Right atrium auricular region (tissue), 2 donors: ENCODE measurements around the gene GPLD1. TPM values are rescaled to one million over a fixed set of nuclear protein-coding genes. Genes with fewer than 3 reads are reported as not detected.
A peak's percentile ranks its signal among the peaks of the same experiment; 100 is the strongest.
"Not testable (repeated sequence)": the region's sequence is repeated elsewhere in the genome, so short reads cannot be mapped to it uniquely, and the experiment has no call there.

Experiments
- DNase-seq: peaks from one replicate; pipeline ENCODE4 v3.0.0-alpha.2; 2019; ENCODE audit warnings: low spot score
- H3K27ac ChIP-seq, 2 donors: fragments of 200-600 bp; sonication (generic); 1 replicate in 1 of 2; 2 replicates in 1 of 2; pipeline ENCODE4 v1.5.1; 2016 to 2019
- H3K27me3 ChIP-seq, 2 donors: fragments of 200-600 bp; sonication (generic); one replicate each; pipeline versions ENCODE4 v1.5.1 to v1.6.0; 2017 to 2019
- H3K36me3 ChIP-seq: fragments of 200-600 bp; sonication (generic); one replicate; pipeline ENCODE4 v1.5.1; 2016
- H3K4me1 ChIP-seq, 2 donors: fragments of 200-600 bp; sonication (generic); one replicate each; pipeline versions ENCODE4 v1.5.1 to v1.6.0; 2017 to 2019
- H3K4me3 ChIP-seq, 2 donors: fragments of 200-600 bp; sonication (generic); 1 replicate in 1 of 2; 2 replicates in 1 of 2; pipeline ENCODE4 v1.5.1; 2017 to 2019; ENCODE audit warnings: mild to moderate bottlenecking in 1 of 2, moderate library complexity in 1 of 2
- H3K9me3 ChIP-seq, 2 donors: fragments of 200-600 bp; sonication (generic); one replicate each; pipeline ENCODE4 v1.5.1; 2019
- CTCF ChIP-seq, 2 donors: fragments of 200-600 bp; sonication (generic); IDR thresholded peaks; one replicate each; pipeline ENCODE4 v1.5.1; 2019; ENCODE audit warnings: antibody characterized with exemption in 2 of 2
- total RNA-seq, 2 donors: library from RNA; depleted of rRNA; stranded (reverse); fragments of >200 nt; gene quantifications; one replicate each; pipeline ENCODE4 v1.1.0, GENCODE V29; 2016

Gene GPLD1
- total RNA-seq, 2 donors from 2014 or later: 0.33 to 0.71 TPM

- TF ChIP-seq CTCF (IDR thresholded peaks at IDR 0.05): peak; percentile 36 to 65
- DNase-seq: no peak
- no peaks in the 10 kb centered on the region for H3K4me1 ChIP-seq
- no peaks in the 10 kb centered on the region for H3K36me3 ChIP-seq
- no peak overlapping the region for H3K27ac ChIP-seq
- no peaks in the 10 kb centered on the region for H3K27me3 ChIP-seq
- no peak overlapping the region for H3K4me3 ChIP-seq
- H3K9me3 ChIP-seq: no peaks in the 10 kb centered on the region
These were observed 31.7 kb upstream of the GPLD1 start for GRCh38 chr6:24520929-24521546.

GRCh38 chr6:24517659-24518543 is 28.5 kb upstream of the GPLD1 start:
- no peaks in the 10 kb centered on the region for H3K27me3 ChIP-seq

GRCh38 chr6:24513602-24514001 is 24.2 kb upstream of the GPLD1 start:
- no peak for TF ChIP-seq CTCF (IDR thresholded peaks at IDR 0.05)
- Histone ChIP-seq H3K27me3 (no peaks in the 10 kb centered on the region), H3K4me3 (no peak overlapping the region), H3K36me3 (peaks cover 6% of the 10 kb centered on the region), H3K4me1 (no peaks in the 10 kb centered on the region), H3K27ac (no peak overlapping the region), H3K9me3 (no peaks in the 10 kb centered on the region)
- peak; percentile 7 for DNase-seq

More at GRCh38 chr6:24517659-24518543, 28.5 kb upstream of the GPLD1 start:
- peaks cover 6% of the 10 kb centered on the region for H3K36me3 ChIP-seq
- H3K27ac ChIP-seq: no peak overlapping the region
- H3K4me3 ChIP-seq: no peak overlapping the region
- no peak for TF ChIP-seq CTCF (IDR thresholded peaks at IDR 0.05)
- no peak for DNase-seq
- no peaks in the 10 kb centered on the region for H3K9me3 ChIP-seq
- no peaks in the 10 kb centered on the region for H3K4me1 ChIP-seq

- not testable (repeated sequence) for H3K36me3 ChIP-seq, H3K4me3 ChIP-seq, H3K9me3 ChIP-seq, H3K27ac ChIP-seq, H3K4me1 ChIP-seq, H3K27me3 ChIP-seq
- peak; percentile 53 for DNase-seq
These were observed 22.6 kb upstream of the GPLD1 start for GRCh38 chr6:24511976-24512375.

GRCh38 chr6:24506814-24507520 is 17.6 kb upstream of the GPLD1 start:
- Histone ChIP-seq H3K36me3 (peaks cover 28% of the 10 kb centered on the region), H3K4me3 (no peak overlapping the region), H3K27me3 (no peaks in the 10 kb centered on the region), H3K4me1 (no peaks in the 10 kb centered on the region), H3K27ac (no peak overlapping the region), H3K9me3 (peaks cover 0 to 3% of the 10 kb centered on the region in 2 donors)
- no peak for TF ChIP-seq CTCF (IDR thresholded peaks at IDR 0.05)
- no peak for DNase-seq
